ENCODE results near the gene SEMA3A.
"Not testable (repeated sequence)": the region's sequence is repeated elsewhere in the genome, so short reads cannot be mapped to it uniquely, and the experiment has no call there.

SEMA3A gene

GRCh38 chr7:84060000-84060399 is 134.6 kb downstream of the SEMA3A start:
- no peak for DNase-seq (ENCODE audit: low read depth)

- DNase-seq (ENCODE audit: low read depth), result no peak
Measured at GRCh38 chr7:84058311-84059076, 136.1 kb downstream of the SEMA3A start.

GRCh38 chr7:84057576-84057975 is 137.0 kb downstream of the SEMA3A start:
- DNase-seq (ENCODE audit: low read depth), result no peak

GRCh38 chr7:84055904-84056605 is 138.5 kb downstream of the SEMA3A start:
- no peak for DNase-seq (ENCODE audit: low read depth)

- not testable (repeated sequence) for DNase-seq (ENCODE audit: low read depth)
Measured at GRCh38 chr7:84055199-84055598, 139.4 kb downstream of the SEMA3A start.

GRCh38 chr7:84049071-84049836 is 145.3 kb downstream of the SEMA3A start:
- DNase-seq (ENCODE audit: low read depth), result no peak

- DNase-seq (ENCODE audit: low read depth), result no peak
Measured at GRCh38 chr7:84047085-84047484, 147.5 kb downstream of the SEMA3A start.

- no peak for DNase-seq (ENCODE audit: low read depth)
Measured at GRCh38 chr7:84044834-84045233, 149.8 kb downstream of the SEMA3A start.

GRCh38 chr7:84043661-84044191 is 150.9 kb downstream of the SEMA3A start:
- DNase-seq (ENCODE audit: low read depth), result no peak

GRCh38 chr7:84042110-84042539 is 152.5 kb downstream of the SEMA3A start:
- no peak for DNase-seq (ENCODE audit: low read depth)

GRCh38 chr7:84041649-84042048 is 152.9 kb downstream of the SEMA3A start:
- no peak for DNase-seq (ENCODE audit: low read depth)

GRCh38 chr7:84040355-84040754 is 154.2 kb downstream of the SEMA3A start:
- DNase-seq (ENCODE audit: low read depth), result no peak

GRCh38 chr7:84039432-84039831 is 155.2 kb downstream of the SEMA3A start:
- DNase-seq (ENCODE audit: low read depth), result no peak

- no peak for DNase-seq (ENCODE audit: low read depth)
Measured at GRCh38 chr7:84027678-84028077, 166.9 kb downstream of the SEMA3A start.

- DNase-seq (ENCODE audit: low read depth), result no peak
Measured at GRCh38 chr7:84025332-84025927, 169.2 kb downstream of the SEMA3A start.

GRCh38 chr7:84022684-84023308 is 171.8 kb downstream of the SEMA3A start:
- no peak for DNase-seq (ENCODE audit: low read depth)

GRCh38 chr7:84022009-84022408 is 172.6 kb downstream of the SEMA3A start:
- no peak for DNase-seq (ENCODE audit: low read depth)

- DNase-seq (ENCODE audit: low read depth), result no peak
Measured at GRCh38 chr7:84021292-84021908, 173.2 kb downstream of the SEMA3A start.

- DNase-seq (ENCODE audit: low read depth), result no peak
Measured at GRCh38 chr7:84017651-84018050, 176.9 kb downstream of the SEMA3A start.

GRCh38 chr7:84013616-84014240 is 180.9 kb downstream of the SEMA3A start:
- DNase-seq (ENCODE audit: low read depth), result no peak

- DNase-seq (ENCODE audit: low read depth), result no peak
Measured at GRCh38 chr7:84009782-84010181, 184.8 kb downstream of the SEMA3A start.
